SU-DHL-6 (cell line): ENCODE results near the gene PICALM.

ENCODE experiments used
- H2AFZ ChIP-seq: fragments of 200-600 bp; sonication (generic); 2 replicates; pipeline ENCODE4 v1.6.1; 2014; ENCODE audit warnings: low read depth, mild to moderate bottlenecking, moderate library complexity, mixed read lengths, antibody characterized with exemption, low read length; ENCODE audit not compliant: severe bottlenecking
- H3F3A ChIP-seq: fragments of 200-600 bp; shearing (Covaris generic); 2 replicates; pipeline ENCODE4 v1.6.0; 2016; ENCODE audit warnings: antibody characterized with exemption, mild to moderate bottlenecking; ENCODE audit not compliant: insufficient read depth
- H3K27ac ChIP-seq: fragments of 200-600 bp; sonication (generic); 2 replicates; pipeline ENCODE4 v1.5.1; 2016; ENCODE audit warnings: low read depth, mild to moderate bottlenecking, low read length, moderate library complexity, mixed read lengths
- H3K27me3 ChIP-seq: fragments of 200-600 bp; sonication (generic), shearing (Covaris generic); 2 replicates; pipeline ENCODE4 v1.6.0; 2014; ENCODE audit warnings: mild to moderate bottlenecking, low read length
- H3K36me3 ChIP-seq: fragments of 200-600 bp; sonication (generic); 2 replicates; pipeline ENCODE4 v1.6.1; 2014; ENCODE audit warnings: mild to moderate bottlenecking, low read length, mixed read lengths
- H3K4me2 ChIP-seq: fragments of 300-600, 200-600 bp; shearing (Covaris generic), sonication (generic); 2 replicates; pipeline ENCODE4 v1.6.0; 2014; ENCODE audit warnings: low read length, low read depth, mild to moderate bottlenecking; ENCODE audit not compliant: poor library complexity, severe bottlenecking
- H3K4me3 ChIP-seq: fragments of 200-600 bp; sonication (generic); 2 replicates; pipeline ENCODE4 v1.5.1; 2014; ENCODE audit warnings: antibody characterized with exemption, low read length, mild to moderate bottlenecking, mixed read lengths; ENCODE audit not compliant: insufficient read depth, poor library complexity, severe bottlenecking
- H3K79me2 ChIP-seq: fragments of 200-600 bp; sonication (generic); 2 replicates; pipeline ENCODE4 v1.6.1; 2014; ENCODE audit warnings: mild to moderate bottlenecking, low read length, moderate library complexity; ENCODE audit not compliant: insufficient read depth
- H3K9ac ChIP-seq: fragments of 200-600 bp; sonication (generic); 2 replicates; pipeline ENCODE4 v1.7.0; 2014; ENCODE audit warnings: mild to moderate bottlenecking, low read length
- H3K9me2 ChIP-seq: fragments of 200-600 bp; sonication (generic); replicated peaks from 2 replicates; pipeline ENCODE4 v1.6.1; 2014; ENCODE audit warnings: low read length; ENCODE audit not compliant: insufficient read depth
- H3K9me3 ChIP-seq: fragments of 200-600 bp; sonication (generic); 2 replicates; pipeline ENCODE4 v1.6.1; 2014; ENCODE audit warnings: low read length, mixed read lengths; ENCODE audit not compliant: insufficient read depth
- H4K20me1 ChIP-seq: fragments of 200-600 bp; sonication (generic); 2 replicates; pipeline ENCODE4 v1.6.1; 2014; ENCODE audit warnings: low read depth, mild to moderate bottlenecking, antibody characterized with exemption, low read length, moderate library complexity, mixed read lengths
- CTCF ChIP-seq: fragments of 200-600 bp; sonication (generic); IDR thresholded peaks from one replicate; pipeline ENCODE4 v1.5.1; 2017; ENCODE audit warnings: antibody characterized with exemption, mild to moderate bottlenecking, low read length, moderate library complexity; ENCODE audit not compliant: insufficient read depth, poor library complexity, severe bottlenecking
- EZH2phosphoT487 ChIP-seq: fragments of 200-600 bp; sonication (generic), shearing (Covaris generic); conservative IDR thresholded peaks from 2 replicates; pipeline ENCODE4 v1.6.1; 2018; ENCODE audit warnings: mild to moderate bottlenecking, antibody characterized with exemption, low read length, moderate library complexity, mixed read lengths

PICALM gene

DNA sequence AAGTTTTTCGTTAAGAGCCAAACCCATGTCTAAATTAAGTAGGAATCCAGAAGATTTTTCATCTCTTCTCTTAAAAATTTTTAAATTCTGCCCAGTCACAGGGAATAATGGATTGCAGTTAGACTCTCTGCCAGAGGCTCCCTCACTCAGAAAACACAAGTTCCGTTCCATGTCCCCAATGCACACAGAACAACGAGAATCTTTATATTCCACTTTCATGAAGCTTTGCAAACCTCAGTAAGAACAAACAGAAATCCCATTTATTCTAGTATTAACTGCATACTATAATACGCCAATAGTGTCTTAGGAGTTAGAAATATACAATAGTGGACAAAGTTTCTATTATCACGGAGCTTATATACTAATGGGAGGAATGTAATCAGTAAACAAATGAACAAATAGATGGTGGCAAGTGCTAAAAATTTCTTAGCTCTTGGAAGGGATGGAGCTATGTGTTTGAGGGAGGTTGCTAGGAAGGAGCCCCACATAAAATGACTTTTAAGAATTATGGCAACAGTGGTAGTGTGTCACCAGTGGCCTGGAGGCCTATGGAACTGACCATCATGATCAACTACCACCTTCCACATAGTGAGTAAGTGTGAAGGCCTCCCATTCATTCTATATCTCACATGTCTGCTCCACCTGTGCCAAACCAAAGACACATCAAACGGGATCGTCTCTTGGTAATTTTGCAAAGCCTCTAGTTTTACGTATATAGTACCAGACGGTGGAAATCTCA lies 24.9 kb downstream of the PICALM start:
- Histone ChIP-seq H3K79me2 (peaks cover 100% of the 10 kb centered on the region), H3K4me2 (peak overlapping the region; percentile 57), H3K27me3 (no peaks in the 10 kb centered on the region), H3K27ac (peak overlapping the region; percentile 65; the same call in 1 of the 2 replicates), H3K36me3 (no peaks in the 10 kb centered on the region), H3K9ac (no peak overlapping the region), H2AFZ (no peak overlapping the region), H3F3A (peaks cover 39% of the 10 kb centered on the region), H3K9me3 (no peaks in the 10 kb centered on the region), H3K4me3 (no peak overlapping the region), H3K9me2 (no peaks in the 10 kb centered on the region), H4K20me1 (peaks cover 30% of the 10 kb centered on the region)
- TF ChIP-seq CTCF (no peak), EZH2phosphoT487 (no peak)

DNA sequence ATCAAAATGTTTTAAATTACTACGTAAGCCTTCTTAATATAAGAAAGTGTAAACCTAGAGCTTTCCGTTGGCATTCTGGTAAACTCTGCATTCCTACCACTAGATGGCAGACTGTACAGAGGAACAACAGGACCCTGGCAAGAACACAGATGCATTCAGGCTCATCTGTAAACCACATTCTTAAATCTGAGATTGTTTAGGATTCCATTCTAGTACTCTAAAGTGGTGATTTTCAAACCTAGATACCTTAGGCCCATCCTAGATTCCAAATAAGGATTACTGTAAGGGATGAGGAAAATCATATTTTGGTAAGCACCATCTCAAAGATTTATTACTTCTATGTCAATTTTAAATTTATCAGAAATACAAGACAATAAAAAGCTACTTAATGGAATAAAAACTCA lies 26.9 kb downstream of the PICALM start:
- no peaks in the 10 kb centered on the region for H3K36me3 ChIP-seq
- H3K4me3 ChIP-seq = no peak overlapping the region
- H3K27me3 ChIP-seq = no peaks in the 10 kb centered on the region
- H3K9me3 ChIP-seq = no peaks in the 10 kb centered on the region
- H2AFZ ChIP-seq = no peak overlapping the region
- H3K27ac ChIP-seq = peak overlapping the region; percentile 65
- TF ChIP-seq CTCF (peak; percentile 73), EZH2phosphoT487 (no peak)
- H3K9ac ChIP-seq = no peak overlapping the region
- H3K9me2 ChIP-seq = no peaks in the 10 kb centered on the region
- peak overlapping the region; percentile 57 for H3K4me2 ChIP-seq
- peaks cover 100% of the 10 kb centered on the region for H3K79me2 ChIP-seq
- H4K20me1 ChIP-seq = peaks cover 23% of the 10 kb centered on the region
- H3F3A ChIP-seq = peaks cover 39% of the 10 kb centered on the region

GRCh38 chr11:86040919-86041850 lies 27.7 kb downstream of the PICALM start:
- Histone ChIP-seq H3K4me3 (no peak overlapping the region), H4K20me1 (peaks cover 21% of the 10 kb centered on the region), H3K36me3 (no peaks in the 10 kb centered on the region), H3K27ac (peak overlapping the region; percentile 12; the same call in 1 of the 2 replicates), H3F3A (peaks cover 39% of the 10 kb centered on the region), H3K4me2 (peak overlapping the region; percentile 57), H2AFZ (no peak overlapping the region), H3K79me2 (peaks cover 100% of the 10 kb centered on the region), H3K9me2 (no peaks in the 10 kb centered on the region), H3K9me3 (no peaks in the 10 kb centered on the region), H3K9ac (peak overlapping the region; percentile 1; the same call in 1 of the 2 replicates), H3K27me3 (no peaks in the 10 kb centered on the region)
- TF ChIP-seq CTCF (no peak), EZH2phosphoT487 (no peak)
